Activated T-cell treated with anti-CD3 and anti-CD28 coated beads, Interleukin-2, amount 50 U/mL, for 48 hours (primary cell): ENCODE measurements around the gene ACACA.
"Not testable (repeated sequence)": the region's sequence is repeated elsewhere in the genome, so short reads cannot be mapped to it uniquely, and the experiment has no call there.

Experiments used
- DNase-seq, 2 experiments: peaks; one replicate each; pipeline ENCODE4 v3.0.0-alpha.2; 2020

The ACACA gene

GRCh38 chr17:37406635-37407461, at the start of gene ACACA, which contains the start of gene TADA2A:
TSS of gene ACACA (minus strand) at chr17:37406836. CDS start at chr17:37406299, 537 bp downstream.
TSS of gene TADA2A (plus strand) at chr17:37406886. CDS start at chr17:37411366, 4,480 bp downstream.
- DNase-seq = peak; percentile 86 to 89

- no peak for DNase-seq
These were observed 43.5 kb upstream of the ACACA start for GRCh38 chr17:37450112-37450511.

- DNase-seq = no peak
These were observed 41.0 kb upstream of the ACACA start for GRCh38 chr17:37447641-37448040.

GRCh38 chr17:37446027-37446426, 39.4 kb upstream of the ACACA start:
- no peak for DNase-seq

GRCh38 chr17:37441369-37442014, 34.9 kb upstream of the ACACA start:
- DNase-seq = not testable (repeated sequence)

- DNase-seq = no peak
These were observed 33.8 kb upstream of the ACACA start for GRCh38 chr17:37440424-37440823.

GRCh38 chr17:37438141-37438540, 31.5 kb upstream of the ACACA start:
- DNase-seq = no peak

- DNase-seq = no peak
These were observed 26.0 kb upstream of the ACACA start for GRCh38 chr17:37432671-37433070.

GRCh38 chr17:37430051-37430627, 23.5 kb upstream of the ACACA start:
- DNase-seq = no peak

GRCh38 chr17:37429453-37429852, 22.8 kb upstream of the ACACA start:
- DNase-seq = no peak

GRCh38 chr17:37429039-37429438, 22.4 kb upstream of the ACACA start:
- no peak for DNase-seq

GRCh38 chr17:37425268-37425667, 18.6 kb upstream of the ACACA start:
- DNase-seq = no peak

- no peak for DNase-seq
These were observed 16.5 kb upstream of the ACACA start for GRCh38 chr17:37422971-37423625.

GRCh38 chr17:37417852-37418251, 11.2 kb upstream of the ACACA start:
- DNase-seq = no peak

- no peak for DNase-seq
These were observed 7.4 kb upstream of the ACACA start for GRCh38 chr17:37413875-37414519.

- DNase-seq = no peak
These were observed 3.7 kb upstream of the ACACA start for GRCh38 chr17:37410357-37410756.

GRCh38 chr17:37408145-37408479, 1.5 kb upstream of the ACACA start:
- DNase-seq = not testable (repeated sequence)

GRCh38 chr17:37405955-37406634, 541 bp downstream of the ACACA start:
- no peak for DNase-seq

GRCh38 chr17:37405522-37405921, 1.1 kb downstream of the ACACA start:
- not testable (repeated sequence) for DNase-seq

- no peak for DNase-seq
These were observed 6.1 kb downstream of the ACACA start for GRCh38 chr17:37400505-37400904.

GRCh38 chr17:37399265-37399803, 7.3 kb downstream of the ACACA start:
- DNase-seq = no peak

GRCh38 chr17:37393352-37393751, 13.3 kb downstream of the ACACA start:
- DNase-seq = no peak
